CD4-positive, alpha-beta T cell treated with Interleukin-15 for 1 hour (primary cell): Measurements from ENCODE around the gene LCE2D.
"Not testable (repeated sequence)": the region's sequence is repeated elsewhere in the genome, so short reads cannot be mapped to it uniquely, and the experiment has no call there.

Source experiments
- DNase-seq: peaks from one replicate; pipeline ENCODE4 v3.0.0-alpha.2; 2020

The LCE2D gene, protein sequence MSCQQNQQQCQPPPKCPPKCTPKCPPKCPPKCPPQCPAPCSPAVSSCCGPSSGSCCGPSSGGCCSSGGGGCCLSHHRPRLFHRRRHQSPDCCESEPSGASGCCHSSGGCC

DNA sequence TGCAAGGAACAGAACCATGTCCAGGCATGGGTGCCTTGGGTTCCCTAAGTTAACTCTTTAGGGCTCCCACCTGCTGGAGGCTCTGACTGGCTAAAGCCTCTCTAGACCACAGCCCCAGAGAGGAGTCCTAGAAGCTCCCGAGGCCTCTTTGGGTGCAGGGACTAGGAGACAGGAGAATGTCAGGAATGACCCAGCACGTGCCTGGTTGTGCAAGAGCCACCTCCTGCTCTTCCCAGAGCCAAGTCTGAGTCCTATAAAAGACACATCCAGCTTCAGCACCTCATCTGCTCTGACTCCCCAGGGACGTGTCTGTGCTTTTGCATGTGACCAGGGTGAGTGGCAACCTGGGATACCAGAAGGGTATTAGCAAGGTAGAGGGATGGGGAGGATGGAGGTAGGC lies at the start of gene LCE2D:
Gene LCE2D (plus strand): TSS at position 283 of the 400 bp plus-strand sequence. CDS start 726 bp downstream, outside the sequence.
- DNase-seq = no peak

DNA sequence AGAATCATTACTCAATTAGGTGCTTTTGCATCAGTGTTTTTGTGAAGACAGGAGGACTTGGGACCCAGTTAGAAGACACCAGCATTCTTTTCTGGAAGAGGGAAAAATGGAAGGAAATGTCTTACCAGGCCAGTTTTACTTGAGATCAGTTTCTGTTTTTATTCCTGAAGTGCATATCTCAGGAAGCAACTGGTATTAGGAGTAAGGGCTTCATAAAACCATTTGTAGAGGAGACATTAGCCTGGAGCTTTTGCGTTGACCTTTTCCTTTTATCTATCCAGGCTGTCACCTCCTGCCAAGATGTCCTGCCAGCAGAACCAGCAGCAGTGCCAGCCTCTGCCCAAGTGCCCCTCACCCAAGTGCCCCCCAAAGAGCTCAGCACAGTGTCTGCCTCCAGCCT lies 49.7 kb upstream of the LCE2D start, which contains the start of gene LCE3B:
Gene LCE3B (plus strand): TSS at position 301 of the 400 bp plus-strand sequence. CDS start 0 bp downstream, at position 301.
- DNase-seq = no peak

DNA sequence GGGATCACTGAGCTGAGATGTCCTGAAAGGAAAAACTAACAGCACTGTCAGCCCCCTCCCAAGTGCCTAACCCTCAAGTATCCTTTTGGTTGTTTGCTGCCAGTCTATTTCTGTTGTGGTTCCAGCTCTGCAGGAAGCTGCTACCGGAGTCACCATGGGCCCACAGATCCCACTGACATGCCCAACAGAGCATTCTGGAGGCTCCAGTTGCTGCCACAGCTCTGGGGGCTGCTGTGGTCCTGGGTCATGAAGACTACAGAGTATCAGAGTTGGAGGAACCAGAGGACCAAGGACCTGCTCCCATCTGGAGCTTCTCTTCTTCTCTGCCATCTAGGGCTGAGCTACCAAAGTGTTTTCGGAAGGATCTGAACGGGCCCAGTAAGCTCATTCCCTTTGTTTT lies 41.2 kb upstream of the LCE2D start:
- no peak for DNase-seq

DNA sequence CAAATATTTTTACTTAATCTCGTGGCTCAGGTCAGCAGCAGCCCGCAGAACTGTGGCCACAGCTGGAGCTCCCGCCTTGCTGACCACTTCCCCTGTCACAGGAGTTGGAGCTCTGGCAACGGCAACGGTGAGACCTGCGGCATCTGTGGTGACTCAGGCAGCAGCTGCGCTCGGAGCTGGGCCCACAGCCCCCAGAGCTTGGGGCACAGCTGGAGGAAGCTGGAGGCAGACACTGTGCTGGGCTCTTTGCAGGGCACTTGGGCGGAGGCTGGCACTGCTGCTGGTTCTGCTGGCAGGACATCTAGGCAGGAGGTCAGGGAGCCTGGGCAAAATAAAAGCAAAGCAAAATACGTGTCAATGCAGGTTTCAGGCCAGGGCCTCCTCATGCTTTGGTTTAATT lies 40.4 kb upstream of the LCE2D start, which contains the start of gene LCE3A:
Gene LCE3A (minus strand): TSS at position 301 of the 400 bp plus-strand sequence. CDS start 0 bp downstream, at position 301.
- DNase-seq = no peak

DNA sequence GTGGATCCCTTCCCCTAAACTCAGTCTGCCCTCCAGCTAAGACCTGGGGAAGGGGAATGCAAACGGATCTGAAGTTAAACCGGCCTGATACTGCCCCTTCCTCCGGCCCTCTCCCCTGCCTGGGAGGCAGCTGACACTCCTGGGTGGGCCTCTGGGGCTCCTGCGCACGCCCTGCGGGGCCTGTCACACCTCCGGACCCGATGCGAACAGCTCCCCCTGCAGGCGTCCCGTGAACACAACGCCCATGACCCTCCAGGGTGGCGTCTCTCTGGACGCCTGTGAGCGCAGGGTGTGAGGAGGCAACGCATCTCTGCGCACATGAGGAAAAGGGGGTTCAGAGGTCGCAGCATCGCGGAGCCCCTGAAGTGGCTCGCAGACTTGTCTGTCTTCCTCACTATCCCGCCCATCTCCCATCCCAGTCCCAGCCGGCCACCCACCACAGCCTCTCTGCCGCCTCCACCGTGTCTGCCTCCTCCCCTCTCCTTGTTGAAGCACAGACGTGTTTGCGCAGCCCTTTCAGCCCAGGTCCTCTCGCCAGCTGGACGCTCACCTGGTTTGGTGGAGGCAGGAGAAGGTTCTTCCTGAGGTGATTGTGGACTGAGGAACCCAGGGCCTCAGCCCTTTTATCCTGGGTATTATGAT lies 39.9 kb upstream of the LCE2D start:
- DNase-seq = no peak

DNA sequence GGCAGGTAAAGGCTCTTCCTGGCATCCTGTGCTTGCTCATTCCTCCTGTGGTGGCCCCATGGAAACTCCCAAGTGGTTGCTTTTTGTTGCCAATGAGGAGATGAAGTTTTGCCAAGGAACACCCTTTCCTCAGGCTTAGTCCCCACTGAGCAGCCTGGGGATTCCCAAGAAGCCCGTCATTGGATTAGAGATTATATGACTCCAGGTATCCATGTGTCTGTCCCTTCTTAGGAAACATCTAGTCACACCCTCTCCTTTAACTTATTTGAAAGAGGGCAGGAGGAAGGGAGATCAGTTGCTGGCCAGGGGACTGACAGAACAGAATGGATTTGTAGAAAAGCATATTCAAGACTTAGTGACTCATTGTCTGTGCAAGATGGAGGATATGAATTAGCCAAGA lies 36.4 kb upstream of the LCE2D start:
- no peak for DNase-seq

DNA sequence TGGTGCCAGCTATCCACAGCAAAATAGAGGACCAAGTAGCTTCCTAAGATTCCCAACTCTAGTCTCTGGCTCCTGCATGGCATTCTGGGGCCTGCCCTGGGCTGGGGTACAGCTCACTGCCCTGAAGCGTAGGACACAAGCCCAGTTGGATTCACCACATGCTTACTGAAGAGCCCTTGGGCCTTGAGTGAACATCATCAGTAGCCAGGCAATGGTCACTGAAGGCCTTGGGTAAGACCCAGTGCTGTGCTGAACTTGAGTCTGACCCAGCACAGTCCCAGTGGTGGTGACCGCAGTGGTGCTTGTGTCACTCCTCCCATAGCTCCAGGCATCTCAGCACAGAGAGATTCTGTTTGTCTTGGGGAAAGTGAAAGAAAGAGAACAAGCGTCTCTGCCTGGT lies 32.6 kb upstream of the LCE2D start:
- DNase-seq = no peak

DNA sequence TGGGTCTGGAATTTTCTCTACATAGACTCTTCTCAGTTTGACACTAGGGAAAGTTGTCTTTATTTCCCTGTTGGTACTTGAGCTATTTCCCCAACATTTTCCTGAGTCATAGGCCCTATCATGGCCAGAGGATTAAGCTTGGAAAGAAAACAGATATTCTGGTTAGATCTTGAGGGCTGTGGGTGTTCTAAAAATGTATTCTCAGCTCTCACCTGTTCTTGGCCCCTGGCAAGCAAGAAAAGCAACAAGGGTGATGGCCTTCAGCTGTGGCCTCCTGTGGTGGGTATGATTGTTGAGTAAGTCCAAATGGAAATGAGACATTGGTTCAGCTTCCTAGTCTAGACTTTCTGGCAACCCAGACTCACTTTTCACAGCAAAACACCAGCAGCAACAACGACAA lies 22.8 kb upstream of the LCE2D start:
- DNase-seq = no peak

DNA sequence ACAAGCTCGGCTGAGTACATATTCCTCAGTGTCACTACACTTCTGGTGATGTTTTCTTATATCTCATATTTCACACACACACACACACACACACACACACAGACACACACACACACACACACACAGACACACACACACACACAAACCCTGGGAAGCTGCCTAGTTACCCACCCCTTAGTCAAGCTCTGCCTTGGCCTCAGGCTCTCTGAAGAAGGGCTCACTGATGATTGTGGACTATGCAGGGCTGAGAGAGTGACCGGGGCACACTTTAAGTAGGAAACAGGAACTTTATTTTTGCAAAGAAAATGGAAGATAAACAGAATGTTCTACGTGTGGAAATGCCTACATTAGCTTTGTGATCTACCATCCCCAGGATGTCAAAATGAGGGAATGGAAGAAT lies 19.2 kb upstream of the LCE2D start:
- DNase-seq = no peak

DNA sequence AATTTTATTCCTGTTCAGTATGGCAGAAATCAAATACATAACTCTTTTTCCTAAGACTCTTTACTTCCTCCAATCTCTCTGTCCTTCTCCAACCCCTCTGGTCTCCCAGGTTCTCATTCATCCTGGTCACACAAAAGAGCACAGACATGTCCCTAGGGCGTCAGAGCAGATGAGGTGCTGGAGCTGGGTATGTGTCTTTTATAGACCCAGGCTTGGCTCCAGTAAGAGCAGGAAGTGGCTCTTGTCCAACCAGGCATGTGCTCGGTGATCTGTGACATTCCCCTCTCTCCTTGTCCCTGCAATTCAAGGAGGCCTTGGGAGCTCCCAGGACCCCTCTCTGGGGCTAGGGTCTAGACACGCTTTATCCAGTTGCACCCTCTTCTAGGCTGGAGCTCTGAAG lies 18.0 kb upstream of the LCE2D start:
- DNase-seq = no peak

DNA sequence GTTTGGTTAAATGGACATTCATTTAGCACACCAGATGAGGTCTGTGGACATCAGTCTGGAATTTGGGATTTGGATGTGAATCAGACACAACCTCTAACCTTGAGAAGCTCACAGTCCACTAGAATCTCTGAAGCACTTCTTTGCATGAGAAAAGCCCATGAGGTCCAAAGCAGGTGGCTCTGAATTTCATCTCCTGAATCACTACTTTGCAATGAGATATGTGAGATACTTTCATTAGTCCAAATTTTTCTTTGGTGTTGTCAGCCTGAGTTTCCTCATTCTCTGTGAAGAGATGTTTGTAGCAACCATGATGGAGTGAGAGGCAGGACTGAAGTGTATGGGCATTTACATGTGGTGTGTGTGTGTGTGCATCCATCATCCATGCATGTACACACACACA lies 16.5 kb upstream of the LCE2D start:
- DNase-seq = no peak

DNA sequence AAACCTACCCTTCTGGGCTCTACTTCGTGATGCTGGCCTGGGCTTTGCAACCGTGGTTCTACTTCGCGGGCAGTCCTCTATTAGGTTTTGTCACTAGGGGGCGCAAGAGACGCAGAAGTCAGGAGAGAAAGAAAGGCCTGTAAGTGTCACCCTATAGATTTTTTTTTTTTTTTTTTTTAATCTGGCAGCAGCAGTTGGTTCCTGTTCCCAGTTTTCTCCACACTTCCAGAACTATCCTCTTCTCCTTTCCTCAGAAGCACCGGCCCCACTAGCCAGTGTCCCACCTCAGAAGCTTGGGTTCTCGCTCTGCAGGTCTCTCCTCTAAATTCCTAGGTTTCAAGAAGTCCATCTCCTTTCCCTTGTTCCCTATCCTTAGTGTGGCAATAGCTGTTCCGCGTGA lies 9.1 kb upstream of the LCE2D start:
- no peak for DNase-seq

DNA sequence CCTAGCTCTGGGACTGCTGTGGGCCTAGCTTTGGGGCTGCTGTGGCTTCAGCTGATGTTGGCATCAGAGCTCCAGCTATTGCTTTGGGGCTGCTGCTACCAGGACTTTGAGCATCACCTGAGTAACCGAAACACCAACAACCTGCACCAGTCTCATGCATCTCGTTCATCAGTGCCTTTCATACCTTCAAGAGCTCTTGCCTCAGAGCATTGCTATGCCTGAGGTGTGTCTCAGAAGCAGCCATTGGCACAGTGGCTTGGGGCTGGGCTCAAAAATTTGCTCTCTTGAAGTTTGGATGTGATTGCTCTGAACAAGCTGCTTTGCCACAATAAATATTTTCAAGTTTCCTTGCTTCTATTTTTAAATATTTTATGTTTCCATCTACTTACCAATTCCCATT lies 6.7 kb upstream of the LCE2D start:
- no peak for DNase-seq

DNA sequence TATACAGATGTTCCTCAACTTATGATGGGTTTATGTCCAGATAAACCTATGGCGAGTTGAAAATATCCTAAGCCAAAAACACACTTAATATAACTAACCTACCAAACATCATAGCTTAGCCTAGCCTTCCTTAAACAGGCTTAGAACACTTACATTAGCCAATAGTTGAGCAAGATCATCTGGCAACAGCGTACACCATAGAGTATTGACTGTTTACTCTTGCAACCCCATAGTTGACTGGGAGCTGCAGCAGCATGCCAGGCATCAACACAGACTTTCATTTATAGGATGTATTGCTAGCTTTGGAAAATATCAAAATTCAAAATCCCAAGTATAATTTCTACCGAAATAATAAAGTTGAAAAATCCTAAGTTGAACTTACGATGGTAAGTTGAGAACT lies 5.5 kb upstream of the LCE2D start:
- no peak for DNase-seq

DNA sequence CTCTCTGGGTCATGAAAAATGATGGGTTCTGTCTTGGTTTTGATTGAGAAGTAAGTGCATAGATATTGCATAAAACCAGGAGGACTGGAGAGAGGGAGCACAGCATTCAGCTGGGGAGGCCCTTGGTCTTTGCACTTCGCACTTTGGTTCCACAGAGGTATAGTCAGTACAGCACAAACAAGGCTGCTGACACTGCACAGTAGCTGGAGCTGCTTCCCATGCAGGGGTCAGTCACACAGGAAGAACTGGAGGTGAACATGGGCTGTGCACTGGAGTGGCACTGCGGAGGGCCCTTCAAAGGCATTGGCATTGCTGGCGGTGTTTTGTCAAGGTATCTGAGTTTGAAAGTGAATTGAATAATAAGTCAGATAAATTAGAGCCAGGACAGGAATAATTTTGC lies 4.5 kb upstream of the LCE2D start:
- DNase-seq = no peak

DNA sequence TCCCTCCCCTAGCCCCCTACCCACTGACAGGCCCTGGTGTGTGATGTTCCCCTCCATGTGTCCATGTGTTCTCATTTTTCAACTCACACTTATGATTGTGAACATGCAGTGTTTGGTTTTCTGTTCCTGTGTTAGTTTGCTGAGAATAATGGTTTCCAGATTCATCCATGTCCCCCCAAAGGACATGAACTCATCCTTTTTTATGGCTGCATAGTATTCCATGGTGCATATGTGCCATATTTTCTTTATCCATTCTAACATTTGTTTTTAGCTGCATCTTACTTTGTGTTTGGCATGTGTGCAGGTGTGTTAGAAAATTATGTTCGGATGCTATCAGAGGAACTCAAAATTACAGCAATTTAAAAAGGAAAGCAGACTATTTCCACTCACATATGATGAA lies 3.0 kb downstream of the LCE2D start:
- DNase-seq = not testable (repeated sequence)

DNA sequence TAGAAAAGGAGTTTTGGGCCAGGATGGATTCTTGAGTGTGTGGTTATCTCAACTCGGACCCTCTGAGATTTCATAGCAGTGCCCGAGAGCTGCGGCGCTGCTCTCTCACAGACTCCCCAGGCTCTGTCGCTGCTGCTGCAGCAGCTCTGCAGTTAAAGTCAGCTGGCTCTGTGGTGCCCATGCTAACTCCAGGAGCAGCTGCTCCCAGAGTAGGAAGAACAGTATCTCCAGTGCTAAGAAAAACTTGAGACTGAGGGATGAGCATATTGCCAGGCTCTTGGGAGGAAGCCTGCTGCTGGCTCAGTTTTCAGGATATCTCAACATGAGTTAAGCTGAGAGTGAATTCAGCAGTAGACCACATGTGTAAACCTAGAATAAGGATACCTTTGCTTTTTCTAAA lies 4.5 kb downstream of the LCE2D start:
- DNase-seq = no peak

DNA sequence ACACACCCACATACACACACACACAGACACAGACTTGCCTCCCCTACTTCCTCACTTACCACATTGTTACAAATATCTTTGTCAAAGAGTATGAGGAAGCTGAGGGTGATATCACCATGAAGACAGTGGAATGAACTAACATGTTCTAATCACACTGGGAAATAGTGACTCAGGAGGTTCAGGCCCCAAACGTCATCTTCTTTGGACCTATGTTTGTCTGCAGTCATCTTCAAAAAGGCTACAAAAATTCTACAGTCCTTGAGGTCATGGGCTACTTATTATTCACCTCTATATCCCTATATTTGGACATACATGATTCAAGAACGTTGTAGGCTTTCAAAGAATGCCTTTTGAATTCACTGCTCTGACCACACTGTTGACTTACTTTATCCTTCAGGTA lies 9.8 kb downstream of the LCE2D start:
- DNase-seq = no peak

DNA sequence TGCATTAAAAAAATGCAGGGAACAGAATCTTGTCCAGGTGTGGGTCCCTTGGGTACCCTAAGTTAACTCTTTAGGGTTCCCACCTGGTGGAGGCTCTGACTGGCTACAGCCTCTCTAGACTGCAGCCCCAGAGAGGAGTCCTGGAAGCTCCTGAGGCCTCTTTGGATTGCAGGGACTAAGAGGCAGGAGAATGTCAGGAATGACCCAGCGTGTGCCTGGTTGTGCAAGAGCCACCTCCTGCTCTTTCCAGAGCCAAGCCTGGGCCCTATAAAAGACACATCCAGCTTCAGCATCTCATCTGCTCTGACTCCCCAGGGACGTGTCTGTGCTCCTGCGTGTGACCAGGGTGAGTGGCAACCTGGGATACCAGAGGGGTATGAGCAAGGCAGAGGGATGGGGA lies 11.8 kb downstream of the LCE2D start, which contains the start of gene LCE2C:
Gene LCE2C (plus strand): TSS at position 297 of the 400 bp plus-strand sequence. CDS start 737 bp downstream, outside the sequence.
- not testable (repeated sequence) for DNase-seq

DNA sequence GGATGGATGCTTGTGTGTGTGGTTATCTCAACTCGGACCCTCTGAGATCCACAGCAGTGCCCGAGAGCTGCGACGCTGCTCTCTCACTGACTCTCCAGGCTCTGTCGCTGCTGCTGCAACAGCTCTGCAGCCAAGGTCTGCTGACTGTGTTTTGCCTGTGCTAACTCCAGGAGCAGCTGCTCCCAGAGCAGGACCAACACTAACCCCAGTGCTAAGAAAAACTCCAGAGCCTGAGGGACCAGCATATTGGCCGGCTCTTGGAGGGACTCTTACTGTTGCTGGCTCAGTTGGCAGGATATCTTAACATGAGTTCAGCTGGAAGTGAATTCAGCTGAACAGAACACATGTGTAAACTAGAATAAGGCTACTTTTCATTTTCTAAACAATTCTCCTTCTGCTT lies 16.3 kb downstream of the LCE2D start:
- no peak for DNase-seq

DNA sequence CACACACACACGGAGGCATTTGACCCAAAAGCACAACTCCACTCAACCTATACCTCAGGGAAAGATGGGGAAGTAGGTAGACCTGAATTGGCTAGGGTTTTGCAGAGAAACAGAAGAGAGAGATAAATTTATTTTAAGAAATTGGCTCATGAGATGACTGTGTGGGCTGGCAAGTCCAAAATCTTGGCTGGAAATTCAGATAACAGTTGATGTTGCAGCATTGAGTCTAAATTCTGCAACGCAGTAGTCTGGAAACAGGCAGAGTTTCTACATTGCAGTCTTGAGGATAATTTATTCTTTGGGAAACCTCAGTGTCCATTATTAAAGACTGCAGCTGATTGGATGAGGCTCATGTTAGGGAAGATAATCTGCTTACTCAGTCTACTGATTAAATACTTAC lies 18.4 kb downstream of the LCE2D start:
- no peak for DNase-seq

DNA sequence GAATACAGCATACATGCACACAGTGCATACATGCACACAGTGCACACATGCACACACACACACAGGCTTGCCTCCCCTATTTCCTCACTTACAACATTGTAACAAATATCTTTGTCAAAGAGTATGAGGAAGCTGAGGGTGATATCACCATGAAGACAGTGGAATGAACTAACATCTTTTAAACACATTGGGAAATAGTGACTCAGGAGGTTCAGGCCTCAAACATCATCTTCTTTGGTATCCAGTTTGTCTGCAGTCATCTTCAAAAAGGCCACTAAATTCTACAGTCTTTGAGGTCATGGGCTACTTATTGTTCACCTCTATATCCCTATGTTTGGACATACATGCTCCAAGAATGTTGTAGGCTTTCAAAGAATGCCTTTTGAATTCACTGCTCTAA lies 20.7 kb downstream of the LCE2D start:
- DNase-seq = no peak

DNA sequence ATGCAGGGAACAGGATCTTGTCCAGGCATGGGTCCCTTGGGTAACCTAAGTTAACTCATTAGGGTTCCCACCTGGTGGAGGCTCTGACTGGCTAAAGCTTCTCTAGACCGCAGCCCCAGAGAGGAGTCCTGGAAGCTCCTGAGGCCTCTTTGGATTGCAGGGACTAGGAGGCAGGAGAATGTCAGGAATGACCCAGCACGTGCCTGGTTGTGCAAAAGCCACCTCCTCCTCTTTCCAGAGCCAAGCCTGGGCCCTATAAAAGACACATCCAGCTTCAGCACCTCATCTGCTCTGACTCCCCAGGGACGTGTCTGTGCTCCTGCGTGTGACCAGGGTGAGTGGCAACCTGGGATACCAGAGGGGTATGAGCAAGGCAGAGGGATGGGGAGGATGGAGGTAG lies 22.6 kb downstream of the LCE2D start, which contains the start of gene LCE2B:
Gene LCE2B (plus strand): TSS at position 301 of the 400 bp plus-strand sequence. CDS start 721 bp downstream, outside the sequence.
- not testable (repeated sequence) for DNase-seq

DNA sequence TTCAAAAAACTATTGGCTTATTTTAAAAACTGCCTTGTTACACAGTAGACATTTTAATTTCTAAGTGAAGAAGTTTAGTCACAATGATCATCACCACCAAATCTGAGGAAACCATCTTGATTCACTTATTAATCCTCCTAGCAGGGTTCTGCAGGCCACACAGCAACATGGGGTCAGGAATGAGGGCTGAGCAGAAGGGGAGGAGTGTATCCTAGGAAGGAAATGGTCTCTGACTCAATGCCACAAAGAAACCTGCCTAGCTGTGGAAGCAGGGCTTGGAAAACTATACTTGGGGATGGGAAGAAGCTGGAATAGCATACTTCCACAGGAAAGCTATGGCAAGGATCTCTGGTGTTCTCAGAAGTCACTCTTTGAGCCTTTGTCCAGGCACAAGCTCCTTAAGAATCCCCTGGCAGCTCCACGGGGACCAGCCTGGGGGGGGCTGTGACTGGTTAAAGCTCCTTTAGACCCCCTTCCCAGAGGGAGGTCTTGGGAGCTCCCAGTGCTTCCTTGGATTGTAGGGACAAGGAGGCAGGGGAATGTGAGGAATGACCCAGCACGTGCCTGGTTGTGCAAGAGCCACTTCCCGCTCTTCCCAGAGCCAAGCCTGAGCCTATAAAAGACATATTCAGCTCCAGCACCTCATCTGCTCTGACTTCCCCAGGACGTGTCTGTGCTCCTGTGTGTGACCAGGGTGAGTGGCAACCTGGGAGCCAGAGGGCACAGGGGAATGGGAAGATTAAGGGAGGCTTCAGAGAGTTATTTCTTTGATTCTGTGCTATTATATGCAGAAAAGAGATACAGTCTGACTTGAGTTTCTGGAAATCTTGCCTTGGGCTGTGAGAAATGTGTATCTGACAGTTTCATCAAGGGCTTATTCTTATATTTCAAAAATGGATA lies 34.8 kb downstream of the LCE2D start, which contains the start of gene LCE2A:
Gene LCE2A (plus strand): TSS at position 645 of the 900 bp plus-strand sequence. CDS start 557 bp downstream, outside the sequence.
- DNase-seq = no peak
